Effector memory CD8-positive, alpha-beta T cell (primary cell): ENCODE data around the gene CARD9.

ENCODE experiments used
- ATAC-seq: fragments of 150-1000 bp; cut with Tn5 transposase; replicated peaks from 2 replicates; pipeline ENCODE4 v1.10.0; 2021; ENCODE audit warnings: mild to moderate bottlenecking, moderate library complexity
- DNase-seq, 3 experiments: peaks; one replicate each; pipeline ENCODE4 v3.0.0; 2021
- H3K27ac Mint-ChIP-seq, 2 donors: one replicate each; pipeline ENCODE4 v1.8.0; 2022; ENCODE audit warnings: mild to moderate bottlenecking in 2 of 2, mixed read lengths in 2 of 2, moderate library complexity in 2 of 2
- H3K27me3 Mint-ChIP-seq, 2 donors: one replicate each; pipeline ENCODE4 v1.8.0; 2022; ENCODE audit warnings: mixed read lengths in 2 of 2
- H3K36me3 Mint-ChIP-seq: one replicate; pipeline ENCODE4 v1.8.0; 2022; ENCODE audit warnings: mild to moderate bottlenecking, moderate library complexity, mixed read lengths; ENCODE audit not compliant: insufficient read depth
- H3K4me1 Mint-ChIP-seq, 2 donors: one replicate each; pipeline ENCODE4 v1.8.0; 2022; ENCODE audit warnings: low read depth in 2 of 2, mixed read lengths in 2 of 2
- H3K4me3 Mint-ChIP-seq, 2 donors: one replicate each; pipeline ENCODE4 v1.8.0; 2022; ENCODE audit warnings: mild to moderate bottlenecking in 2 of 2, mixed read lengths in 2 of 2, moderate library complexity in 2 of 2
- H3K9me3 Mint-ChIP-seq, 2 donors: one replicate each; pipeline ENCODE4 v1.8.0; 2022; ENCODE audit warnings: mixed read lengths in 2 of 2

CARD9 gene

DNA sequence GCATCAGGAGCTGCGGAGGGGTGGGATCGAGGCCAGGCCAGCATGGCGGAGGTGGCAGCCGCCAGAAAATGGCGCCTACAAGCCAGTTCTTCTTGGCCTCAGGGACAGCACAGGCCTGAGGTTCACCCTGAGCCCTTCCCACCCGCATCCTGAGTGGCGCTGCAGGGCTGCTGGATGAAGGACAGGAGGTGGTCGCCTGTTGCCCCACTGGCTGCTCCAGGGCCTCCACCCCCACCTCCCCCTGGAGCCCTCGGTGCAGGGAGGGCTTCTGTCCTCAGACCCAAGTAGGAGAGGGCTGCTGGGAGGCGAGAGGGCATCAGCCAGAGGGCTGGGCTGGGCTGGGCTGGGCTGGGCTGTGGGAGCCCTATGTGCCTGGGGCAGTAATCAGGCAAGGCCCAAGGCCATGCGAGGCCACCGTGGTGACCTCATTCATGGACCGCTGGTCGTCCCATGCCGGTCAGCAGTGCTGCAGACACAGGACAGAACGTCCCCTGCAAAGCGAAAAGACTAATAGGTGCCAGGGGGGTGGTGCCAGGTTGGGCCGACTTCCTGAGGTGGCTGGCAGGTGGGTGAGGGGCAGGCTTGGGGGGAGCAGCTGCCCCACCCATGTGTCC lies 32.3 kb downstream of the CARD9 start:
- peaks cover 0 to 1% of the 10 kb centered on the region in 2 donors for H3K4me1 Mint-ChIP-seq

DNA sequence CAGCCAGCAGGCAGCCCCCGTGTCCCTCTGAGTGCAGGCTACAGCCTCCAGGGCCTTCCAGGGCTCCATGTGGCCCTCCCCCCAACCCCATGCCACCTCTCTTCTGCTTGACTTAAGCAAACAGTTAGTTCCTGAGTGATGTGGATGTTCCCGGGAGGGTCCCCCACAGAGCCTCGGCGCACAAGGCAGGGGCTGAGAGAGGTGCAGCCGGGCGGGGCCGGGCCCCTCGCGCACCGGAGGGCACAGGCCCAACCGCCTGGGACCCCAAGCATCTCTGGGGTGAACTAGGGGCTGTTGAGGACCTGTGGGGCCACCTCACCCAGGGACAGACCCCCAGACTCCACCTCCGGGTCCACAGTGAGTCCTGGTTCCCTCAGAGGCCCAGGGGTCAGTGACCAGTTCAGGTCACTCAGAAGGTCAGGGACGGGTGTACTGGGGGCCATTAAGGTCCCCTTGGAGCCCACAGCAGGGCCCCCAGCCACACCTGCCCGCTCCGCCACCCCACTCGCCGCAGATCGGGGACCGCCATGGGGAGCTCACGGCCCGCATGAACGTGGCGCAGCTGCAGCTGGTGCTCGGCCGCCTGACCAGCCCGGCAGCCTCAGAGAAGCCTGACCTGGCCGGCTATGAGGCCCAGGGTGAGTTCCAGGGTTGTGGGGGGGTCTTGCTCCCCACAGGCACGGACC lies 33.0 kb downstream of the CARD9 start:
- H3K4me3 Mint-ChIP-seq = no peak overlapping the region
- DNase-seq = no peak
- H3K27ac Mint-ChIP-seq = no peak overlapping the region
- H3K4me1 Mint-ChIP-seq = peaks cover 0 to 1% of the 10 kb centered on the region in 2 donors
- H3K9me3 Mint-ChIP-seq = no peaks in the 10 kb centered on the region
- H3K36me3 Mint-ChIP-seq = no peaks in the 10 kb centered on the region
- H3K27me3 Mint-ChIP-seq = no peaks in the 10 kb centered on the region
- no peak for ATAC-seq

More for the DNA sequence above, 32.3 kb downstream of the CARD9 start:
- no peaks in the 10 kb centered on the region for H3K9me3 Mint-ChIP-seq
- no peak overlapping the region for H3K27ac Mint-ChIP-seq
- H3K27me3 Mint-ChIP-seq = no peaks in the 10 kb centered on the region
- ATAC-seq = no peak
- no peaks in the 10 kb centered on the region for H3K36me3 Mint-ChIP-seq
- no peak for DNase-seq
- no peak overlapping the region for H3K4me3 Mint-ChIP-seq

DNA sequence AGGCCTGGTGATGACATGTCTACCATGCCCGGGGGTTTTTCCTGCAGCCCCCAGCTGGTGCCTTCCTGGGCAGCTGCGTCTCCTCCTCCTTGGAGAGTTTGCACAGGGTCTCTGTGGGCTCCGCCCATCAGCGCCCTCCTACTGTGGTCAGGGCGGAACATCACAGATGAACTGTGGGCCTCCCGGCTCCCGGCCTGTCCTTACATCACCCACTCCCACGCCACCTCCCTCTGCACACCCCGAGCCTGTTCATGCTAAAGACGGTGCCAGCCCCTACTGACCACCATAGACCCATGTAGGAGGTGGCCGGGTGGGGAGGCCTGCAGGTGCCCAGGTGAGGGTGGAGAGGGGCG lies 33.5 kb downstream of the CARD9 start:
- Mint-ChIP-seq H3K27ac (no peak overlapping the region), H3K27me3 (no peaks in the 10 kb centered on the region), H3K9me3 (no peaks in the 10 kb centered on the region), H3K4me1 (peaks cover 0 to 1% of the 10 kb centered on the region in 2 donors), H3K4me3 (no peak overlapping the region), H3K36me3 (no peaks in the 10 kb centered on the region)
- ATAC-seq (no peak), DNase-seq (no peak)

- Mint-ChIP-seq H3K27me3 (no peaks in the 10 kb centered on the region), H3K9me3 (no peaks in the 10 kb centered on the region), H3K36me3 (no peaks in the 10 kb centered on the region), H3K4me3 (no peak overlapping the region), H3K4me1 (peaks cover 0 to 1% of the 10 kb centered on the region in 2 donors), H3K27ac (no peak overlapping the region)
- ATAC-seq (peak; percentile 58), DNase-seq (peak in 2 of 3 experiments; percentile 29 to 31)
These were observed 34.1 kb downstream of the CARD9 start for GRCh38 chr9:136339173-136339957.

GRCh38 chr9:136338511-136338910 lies 35.0 kb downstream of the CARD9 start:
- Mint-ChIP-seq H3K27ac (no peak overlapping the region), H3K9me3 (no peaks in the 10 kb centered on the region), H3K36me3 (no peaks in the 10 kb centered on the region), H3K27me3 (no peaks in the 10 kb centered on the region), H3K4me1 (peaks cover 0 to 1% of the 10 kb centered on the region in 2 donors), H3K4me3 (no peak overlapping the region)
- ATAC-seq = no peak
- DNase-seq = no peak

DNA sequence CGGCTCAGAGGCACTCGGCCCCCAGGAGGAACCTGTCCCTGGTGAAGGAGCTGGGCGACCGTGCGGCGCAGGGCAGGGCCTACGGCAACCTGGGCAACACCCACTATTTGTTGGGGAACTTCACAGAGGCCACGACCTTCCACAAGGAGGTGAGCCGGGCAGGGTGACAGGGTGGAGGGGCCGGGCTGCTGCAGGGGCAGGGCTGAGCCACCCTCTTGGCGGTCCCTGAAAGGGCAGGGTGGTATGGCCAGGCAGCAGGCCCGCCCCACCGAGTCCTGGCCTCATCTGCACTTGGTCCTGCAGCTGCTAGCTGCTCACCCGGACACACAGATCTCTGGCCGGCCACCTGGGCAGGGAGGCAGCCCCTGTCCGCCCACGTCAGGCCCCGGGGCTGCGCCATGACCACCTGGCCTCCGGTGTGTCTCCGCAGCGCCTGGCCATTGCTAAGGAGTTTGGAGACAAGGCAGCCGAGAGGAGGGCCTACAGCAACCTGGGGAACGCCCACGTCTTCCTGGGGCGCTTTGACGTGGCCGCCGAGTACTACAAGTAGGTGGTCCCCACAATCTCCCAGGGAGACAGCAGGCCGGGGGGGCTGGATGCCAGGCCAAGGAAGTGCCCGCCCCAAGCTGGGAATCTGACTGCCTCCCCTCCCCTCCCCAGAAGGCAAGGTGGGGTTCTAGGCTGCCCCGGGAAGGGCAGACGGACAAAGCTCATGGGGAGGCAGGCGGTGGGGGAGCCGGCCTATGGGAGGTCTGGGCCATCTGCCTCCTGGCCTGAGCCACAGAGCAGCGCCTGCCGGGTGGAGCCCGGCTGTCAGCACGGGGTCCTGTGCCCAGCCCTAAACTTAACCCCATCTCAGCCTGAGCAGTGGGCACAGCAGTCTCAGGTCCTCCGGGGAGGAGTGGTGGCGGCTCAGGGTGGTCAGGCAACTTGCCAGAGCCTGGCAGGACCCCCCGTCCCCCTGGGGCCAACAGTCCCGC lies 35.8 kb downstream of the CARD9 start:
- Mint-ChIP-seq H3K36me3 (no peaks in the 10 kb centered on the region), H3K4me3 (no peak overlapping the region), H3K4me1 (peaks cover 0 to 2% of the 10 kb centered on the region in 2 donors), H3K27ac (no peak overlapping the region), H3K9me3 (no peaks in the 10 kb centered on the region), H3K27me3 (no peaks in the 10 kb centered on the region)
- DNase-seq (no peak), ATAC-seq (no peak)

- DNase-seq = no peak
- H3K27me3 Mint-ChIP-seq = no peaks in the 10 kb centered on the region
- ATAC-seq = no peak
- no peak overlapping the region for H3K27ac Mint-ChIP-seq
- H3K4me1 Mint-ChIP-seq = peaks cover 0 to 2% of the 10 kb centered on the region in 2 donors
- H3K9me3 Mint-ChIP-seq = no peaks in the 10 kb centered on the region
- H3K4me3 Mint-ChIP-seq = no peak overlapping the region
- peaks cover 3% of the 10 kb centered on the region for H3K36me3 Mint-ChIP-seq
These were observed 36.6 kb downstream of the CARD9 start for GRCh38 chr9:136336881-136337280.

DNA sequence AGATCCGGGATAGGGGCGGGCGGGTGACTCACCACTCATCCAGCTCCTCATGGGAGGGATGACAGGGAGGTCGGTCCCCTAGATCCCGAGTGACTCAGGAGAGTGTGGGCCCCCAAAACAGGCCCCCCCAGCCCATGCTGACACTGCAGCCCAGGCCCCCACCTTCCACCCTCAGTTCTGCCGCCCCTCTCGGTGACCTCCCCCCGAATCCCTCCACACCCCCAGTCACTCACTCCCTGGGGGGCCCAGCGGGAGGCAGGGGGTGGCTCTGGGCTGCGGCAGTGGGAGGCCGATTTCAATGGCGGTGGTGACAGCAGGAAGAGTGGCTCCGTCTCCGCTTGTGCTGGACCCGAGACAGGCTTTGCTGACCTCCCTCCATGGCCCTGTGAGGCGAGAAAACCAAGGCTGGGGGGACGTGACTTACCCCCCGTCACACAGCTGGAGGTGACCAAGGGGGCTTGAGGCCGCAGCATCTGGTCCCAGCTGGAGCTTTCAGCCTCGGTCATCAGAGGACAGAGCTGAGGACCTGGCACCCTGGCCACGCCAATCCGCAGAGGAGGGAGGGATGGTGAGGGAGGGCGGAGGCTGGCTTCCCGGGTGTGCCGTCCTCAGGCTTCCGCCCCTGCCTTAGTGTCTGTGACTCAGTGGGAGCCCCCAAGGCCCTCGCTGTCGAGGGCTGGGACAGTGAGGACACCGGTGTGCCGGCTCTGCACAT lies 37.2 kb downstream of the CARD9 start:
- Mint-ChIP-seq H3K9me3 (no peaks in the 10 kb centered on the region), H3K27ac (no peak overlapping the region), H3K4me1 (peaks cover 0 to 4% of the 10 kb centered on the region in 2 donors), H3K27me3 (no peaks in the 10 kb centered on the region), H3K4me3 (no peak overlapping the region), H3K36me3 (peaks cover 3% of the 10 kb centered on the region)
- no peak for ATAC-seq
- DNase-seq = no peak

DNA sequence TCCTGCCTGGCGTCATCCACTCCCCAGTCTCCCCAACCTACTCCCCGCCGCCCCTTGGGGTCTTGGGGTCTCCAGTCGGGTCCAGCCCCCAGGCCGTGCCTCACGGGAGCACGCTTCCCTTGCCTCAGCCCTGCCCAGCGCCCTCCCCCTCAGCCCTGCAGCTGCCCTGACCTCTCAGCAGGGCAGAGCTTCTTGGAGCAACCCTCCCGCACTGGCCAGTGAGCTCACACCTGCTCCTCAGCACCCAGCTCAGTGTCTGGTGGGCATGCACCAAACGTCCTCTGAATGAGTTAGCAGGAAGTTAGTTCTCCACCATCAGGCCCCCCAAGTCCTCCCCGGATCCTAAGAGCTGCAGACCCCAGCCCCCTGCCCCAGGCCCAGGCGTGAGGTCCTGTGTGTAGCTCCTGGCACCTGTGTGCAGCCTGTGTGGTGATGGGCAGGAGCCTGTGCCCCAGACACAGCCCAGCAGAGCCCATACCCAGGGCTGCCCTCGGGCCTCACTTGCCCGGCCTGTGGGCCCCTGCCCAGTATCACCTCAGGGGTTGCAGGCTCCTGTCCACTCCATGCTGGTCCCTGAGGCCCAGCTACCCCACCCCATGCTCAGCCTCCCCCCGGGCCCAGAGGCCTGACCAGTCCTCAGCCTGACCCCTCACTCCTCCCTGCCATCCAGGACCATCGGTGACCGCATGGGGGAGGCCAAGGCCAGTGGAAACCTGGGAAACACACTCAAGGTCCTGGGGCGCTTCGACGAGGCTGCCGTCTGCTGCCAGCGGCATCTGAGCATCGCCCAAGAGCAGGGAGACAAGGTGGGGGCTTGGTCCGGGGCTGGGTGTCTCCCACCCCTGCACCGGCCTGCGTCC lies 37.9 kb downstream of the CARD9 start:
- Mint-ChIP-seq H3K27me3 (no peaks in the 10 kb centered on the region), H3K36me3 (peaks cover 3% of the 10 kb centered on the region), H3K9me3 (no peaks in the 10 kb centered on the region), H3K4me3 (no peak overlapping the region), H3K4me1 (peaks cover 0 to 4% of the 10 kb centered on the region in 2 donors), H3K27ac (no peak overlapping the region)
- DNase-seq = no peak
- ATAC-seq = no peak

GRCh38 chr9:136334541-136334940 lies 38.9 kb downstream of the CARD9 start:
- Mint-ChIP-seq H3K4me1 (peaks cover 0 to 4% of the 10 kb centered on the region in 2 donors), H3K9me3 (no peaks in the 10 kb centered on the region), H3K27me3 (no peaks in the 10 kb centered on the region), H3K36me3 (peaks cover 3% of the 10 kb centered on the region), H3K4me3 (no peak overlapping the region), H3K27ac (no peak overlapping the region)
- ATAC-seq (no peak), DNase-seq (no peak)

- H3K9me3 Mint-ChIP-seq = no peaks in the 10 kb centered on the region
- no peak overlapping the region for H3K4me3 Mint-ChIP-seq
- H3K27me3 Mint-ChIP-seq = no peaks in the 10 kb centered on the region
- no peak overlapping the region for H3K27ac Mint-ChIP-seq
- DNase-seq = no peak
- peaks cover 0 to 2% of the 10 kb centered on the region in 2 donors for H3K4me1 Mint-ChIP-seq
- ATAC-seq = no peak
- peaks cover 3% of the 10 kb centered on the region for H3K36me3 Mint-ChIP-seq
These were observed 40.0 kb downstream of the CARD9 start for GRCh38 chr9:136333486-136333885.

GRCh38 chr9:136333045-136333444 lies 40.4 kb downstream of the CARD9 start:
- Mint-ChIP-seq H3K27ac (no peak overlapping the region), H3K4me3 (no peak overlapping the region), H3K27me3 (no peaks in the 10 kb centered on the region), H3K36me3 (peaks cover 3% of the 10 kb centered on the region), H3K9me3 (no peaks in the 10 kb centered on the region), H3K4me1 (peaks cover 0 to 2% of the 10 kb centered on the region in 2 donors)
- DNase-seq = no peak
- ATAC-seq = no peak
